C4-2B (cell line): Measurements from ENCODE around the gene ITGB2.
"Not testable (repeated sequence)": the region's sequence is repeated elsewhere in the genome, so short reads cannot be mapped to it uniquely, and the experiment has no call there.

Source experiments
- H3K27ac ChIP-seq: fragments of 450-650 bp; 2 replicates; pipeline ENCODE4 v1.5.1; 2017
- CTCF ChIP-seq: fragments of 450-650 bp; conservative IDR thresholded peaks from 2 replicates; pipeline ENCODE4 v1.5.1; 2017; ENCODE audit warnings: mild to moderate bottlenecking
- ZFX ChIP-seq: fragments of 450-650 bp; IDR thresholded peaks from 2 replicates; pipeline ENCODE4 v1.6.1; 2017

Gene ITGB2

DNA sequence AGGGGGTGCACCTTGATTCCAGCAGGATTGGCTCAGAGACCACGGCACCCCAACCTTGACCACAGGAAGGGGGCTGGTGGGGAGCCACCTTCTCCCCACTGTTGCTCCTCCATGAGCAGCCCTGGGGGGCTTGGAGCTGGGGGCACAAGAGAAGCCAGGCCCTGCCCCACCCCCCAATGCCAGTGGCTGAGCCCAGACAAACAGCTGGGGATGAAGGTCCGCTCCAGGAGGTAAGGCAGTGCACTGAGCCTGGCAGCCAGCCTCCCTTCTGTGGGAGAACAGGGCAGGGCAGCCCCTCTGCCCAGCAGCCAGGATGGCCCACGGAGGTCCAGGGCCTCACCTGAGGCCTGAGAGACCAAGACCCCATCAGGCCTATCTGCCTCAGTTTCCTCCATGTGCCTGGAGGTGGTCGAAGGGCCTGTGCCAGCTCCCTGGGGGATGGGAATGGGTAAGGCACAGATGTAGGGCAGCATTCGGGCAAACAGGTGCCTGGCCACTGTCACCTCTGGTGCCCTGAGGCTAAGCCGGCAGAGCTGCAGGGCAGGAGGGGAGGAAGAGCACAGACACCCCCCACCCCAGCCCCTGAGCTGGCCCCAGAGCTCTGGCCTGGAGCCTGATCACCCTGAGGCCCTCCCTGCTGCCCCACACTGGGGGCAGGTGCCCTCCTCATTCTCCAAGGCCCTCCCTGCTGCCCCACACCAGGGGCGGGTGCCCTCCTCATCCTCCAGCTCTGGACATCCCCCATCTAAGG, 7.1 kb downstream of the ITGB2 start:
- no peak for TF ChIP-seq CTCF
- TF ChIP-seq ZFX, result no peak
- H3K27ac ChIP-seq, result no peak overlapping the region

- H3K27ac ChIP-seq, result not testable (repeated sequence)
Observed at GRCh38 chr21:44912506-44913412, 7.9 kb downstream of the ITGB2 start.

DNA sequence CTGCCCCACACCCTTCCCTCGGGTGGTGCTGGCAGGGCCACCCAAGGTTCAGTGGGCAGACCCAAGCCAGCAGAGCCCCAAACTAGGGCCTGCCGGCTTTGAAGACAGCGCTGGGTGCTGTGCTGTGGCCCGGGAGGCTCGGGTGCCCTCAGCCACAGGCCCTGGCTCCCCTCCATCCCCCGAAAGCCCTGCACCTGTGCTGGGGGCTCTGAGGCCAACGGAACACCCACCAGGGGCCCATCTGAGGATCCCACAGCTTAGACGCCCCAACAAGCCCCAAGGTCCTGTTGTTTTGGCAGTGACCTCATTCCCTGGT, 8.6 kb downstream of the ITGB2 start:
- no peak for TF ChIP-seq CTCF
- no peak for TF ChIP-seq ZFX
- H3K27ac ChIP-seq, result peak overlapping the region; percentile 71; the same call in 1 of the 2 replicates

DNA sequence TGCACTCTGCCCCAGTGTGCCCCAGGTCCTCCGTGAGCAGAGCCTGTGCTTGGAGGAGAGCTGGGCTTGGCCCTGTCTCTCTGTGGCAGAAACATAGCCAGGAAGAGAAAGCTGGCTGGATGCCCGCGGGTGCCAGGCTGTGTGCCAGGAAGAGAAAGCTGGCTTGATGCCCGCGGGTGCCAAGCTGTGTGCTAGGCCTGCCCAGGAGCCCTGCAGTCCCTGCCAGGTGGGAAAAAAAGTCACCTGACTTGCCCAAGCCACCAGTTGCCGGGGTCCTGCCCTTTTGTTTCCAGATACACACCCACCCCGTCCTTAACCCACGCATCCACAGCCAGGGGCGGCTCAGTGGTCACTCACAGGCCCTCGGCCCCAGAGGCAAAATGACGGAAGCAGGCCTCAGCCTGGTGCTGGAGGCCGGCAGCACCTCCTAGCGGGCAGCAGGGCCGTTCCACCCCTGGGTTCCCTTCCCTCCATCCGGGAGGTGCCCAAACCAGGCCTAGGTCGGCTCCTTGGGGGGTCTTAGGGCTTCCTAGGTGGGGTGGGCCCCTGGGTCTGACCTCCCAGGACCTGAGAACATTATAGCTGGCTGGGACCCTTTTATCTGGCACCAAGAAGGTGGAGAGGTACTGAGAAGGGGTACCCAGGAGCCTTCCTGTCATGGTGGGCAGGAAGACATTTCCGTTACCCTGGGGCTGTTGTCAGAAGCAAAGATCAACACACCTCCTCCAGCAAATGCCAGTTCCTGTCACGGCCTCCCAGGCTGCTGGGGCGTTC, 9.1 kb downstream of the ITGB2 start:
- TF ChIP-seq CTCF (peak; percentile 89), ZFX (peak; percentile 66; the same call in 1 of the 2 replicates)
- H3K27ac ChIP-seq, result peak overlapping the region; percentile 71

DNA sequence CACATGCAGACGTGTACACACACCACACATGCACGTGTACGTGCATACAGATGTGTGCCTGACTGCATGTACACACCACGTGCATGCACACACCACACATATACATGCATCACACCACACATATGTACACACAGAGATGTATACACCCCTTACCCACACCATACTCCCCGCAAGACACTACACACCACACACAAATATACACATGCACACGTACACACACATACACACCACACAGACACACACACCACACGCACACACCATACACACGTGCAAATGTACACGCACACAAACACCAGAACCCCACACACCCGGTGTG, 9.7 kb downstream of the ITGB2 start:
- TF ChIP-seq CTCF (no peak), ZFX (no peak)
- H3K27ac ChIP-seq, result peak overlapping the region; percentile 71

DNA sequence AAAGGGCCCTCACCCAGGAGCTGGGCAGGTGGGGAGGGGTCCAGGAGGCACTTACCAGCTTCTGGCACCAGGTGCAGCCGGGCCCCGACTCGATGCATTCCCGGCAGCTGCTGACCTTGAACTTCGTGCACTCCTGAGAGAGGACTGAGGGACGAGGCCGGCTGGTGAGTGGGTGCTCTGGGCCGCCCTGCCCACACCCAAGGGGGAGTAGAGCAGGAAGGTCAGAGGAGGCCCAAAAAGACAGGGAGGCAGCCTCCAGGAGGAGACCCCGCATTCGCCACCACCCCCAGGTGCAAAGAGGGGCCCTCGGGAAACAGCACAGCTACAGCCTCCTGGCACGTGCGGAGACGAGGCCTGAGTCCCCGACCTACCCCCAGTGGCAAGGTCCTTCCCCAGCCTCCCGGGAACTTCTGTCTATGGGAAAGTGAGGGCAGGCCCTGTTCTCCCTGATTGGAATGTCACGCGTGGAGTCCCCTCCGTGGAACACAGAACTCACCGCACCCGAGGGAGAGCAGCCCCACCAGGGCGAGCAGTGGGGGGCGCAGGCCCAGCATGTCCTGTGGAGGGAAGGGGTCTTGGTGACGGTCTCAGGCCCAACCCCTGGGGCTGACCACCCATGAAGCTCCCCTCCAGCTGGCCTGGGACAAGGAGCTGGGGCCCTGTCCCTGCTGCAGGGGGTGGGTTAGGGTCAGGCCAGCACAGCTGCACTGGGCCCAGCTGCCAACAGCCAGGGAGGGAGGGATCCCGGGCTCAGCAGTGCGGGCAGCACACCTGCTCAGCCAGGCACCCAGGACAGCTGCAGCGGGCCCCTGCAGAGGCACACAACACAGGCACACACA, 10.3 kb downstream of the ITGB2 start:
- no peak for TF ChIP-seq ZFX
- TF ChIP-seq CTCF, result no peak
- H3K27ac ChIP-seq, result peak overlapping the region; percentile 71

DNA sequence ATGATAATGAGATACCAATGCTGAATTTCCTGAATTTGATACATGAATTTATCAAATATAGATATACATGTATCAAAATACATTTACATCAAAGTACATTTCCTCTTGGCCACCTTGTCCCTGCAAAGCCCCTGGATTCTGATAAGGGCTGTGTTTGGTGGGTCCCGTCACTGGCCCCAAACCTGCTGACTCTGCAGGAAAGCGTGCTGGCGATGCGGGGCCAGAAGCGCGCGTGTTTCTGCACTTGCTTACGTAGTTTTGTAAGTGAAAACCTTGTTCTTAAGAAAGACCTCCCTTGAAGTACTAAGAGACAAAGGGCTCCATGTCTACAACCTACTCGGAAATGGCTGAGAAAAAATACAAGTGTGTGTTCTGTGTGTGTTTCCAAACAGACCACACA, 11.0 kb downstream of the ITGB2 start:
- H3K27ac ChIP-seq, result no peak overlapping the region
- TF ChIP-seq CTCF, result no peak
- no peak for TF ChIP-seq ZFX
